T-helper 1 cell treated with Interleukin-12 subunit alpha and Interleukin-12 subunit beta and Interleukin-4 antibody, amounts not matched to agents 30 ng/mL and 1 ng/mL, for 36 hours (primary cell): ENCODE data around the gene SNX9. TPM values are rescaled to one million over a fixed set of nuclear protein-coding genes. Genes with fewer than 3 reads are reported as not detected.
"Not testable (repeated sequence)": the region's sequence is repeated elsewhere in the genome, so short reads cannot be mapped to it uniquely, and the experiment has no call there.

Experiments used
- intact Hi-C: fragments of 100-400 bp; cut with micrococcal nuclease; formaldehyde crosslinking; loops from one replicate; pipeline ENCODE4 v1.15.1; 2024
- total RNA-seq: library from RNA; stranded (reverse); gene quantifications from 2 replicates; pipeline ENCODE4 v1.2.3, GENCODE V29; 2022

The SNX9 gene
- total RNA-seq, 1 donor from 2014 or later = 14.2 TPM

DNA sequence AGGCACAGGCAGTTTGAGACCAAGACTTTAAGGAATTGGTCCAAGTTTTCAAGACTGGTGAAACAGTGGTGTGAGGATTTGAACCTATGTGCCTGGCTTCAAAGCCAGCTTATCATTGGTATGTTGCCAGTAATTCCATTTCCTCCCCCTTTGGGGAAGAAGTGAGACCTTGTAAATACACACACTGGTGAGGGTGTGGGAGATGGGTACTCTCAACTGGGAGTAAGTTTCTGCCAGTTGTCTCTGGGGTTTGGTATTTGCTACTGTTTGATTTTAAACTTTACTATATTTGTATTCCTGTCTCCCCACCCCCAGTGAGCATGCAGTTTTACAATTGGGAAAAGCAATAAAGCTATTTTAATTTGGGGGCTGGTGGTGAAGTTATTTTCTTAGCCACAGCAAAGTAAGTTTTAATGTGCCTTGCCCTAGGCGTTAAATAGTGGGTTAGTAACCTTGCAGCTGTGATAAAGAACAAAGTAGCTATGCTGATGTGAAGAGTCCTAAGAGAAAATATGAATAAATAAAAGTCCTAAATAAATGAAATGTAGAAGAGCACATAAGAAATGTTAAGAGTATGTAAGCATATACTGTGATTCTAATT lies 31.0 kb downstream of the SNX9 start:
- intact Hi-C loops = no loop called here

DNA sequence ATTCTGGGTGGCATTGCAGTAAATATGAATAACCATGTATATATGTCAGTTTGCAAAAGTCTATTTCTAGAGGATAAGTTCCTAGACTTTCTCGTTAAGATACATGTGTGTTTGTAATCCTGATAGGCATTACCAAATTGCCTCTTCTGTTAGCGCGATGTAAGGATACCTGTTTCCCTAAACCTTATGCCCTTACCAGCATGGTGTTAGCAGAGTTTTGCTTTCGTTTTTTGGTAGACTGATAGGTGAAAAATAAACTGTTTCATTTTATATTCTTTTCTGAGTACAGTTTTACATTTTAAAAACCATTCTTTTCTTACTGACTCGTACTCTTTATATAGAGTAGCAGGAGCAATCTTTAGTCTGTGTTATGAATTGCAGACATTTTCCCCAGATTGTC lies 32.3 kb downstream of the SNX9 start:
- intact Hi-C loops = no loop called here

DNA sequence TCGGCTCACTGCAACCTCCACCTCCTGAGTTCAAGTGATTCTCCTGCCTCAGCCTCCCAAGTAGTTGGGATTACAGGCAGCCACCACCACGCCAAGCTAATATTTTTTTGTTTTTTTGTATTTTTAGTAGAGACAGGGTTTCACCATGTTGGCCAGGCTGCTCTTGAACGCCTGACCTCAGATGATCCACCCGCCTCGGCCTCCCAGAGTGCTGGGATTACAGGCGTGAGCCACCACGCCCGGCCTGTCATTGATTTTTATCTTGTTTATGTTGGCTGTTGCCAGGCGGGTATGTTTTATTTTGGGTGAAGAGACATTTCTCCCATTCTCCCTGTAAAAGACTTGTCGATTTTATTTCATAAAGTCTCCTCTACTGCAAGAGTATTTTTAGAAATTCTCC lies 32.8 kb downstream of the SNX9 start:
- intact Hi-C loops = not testable (repeated sequence)

DNA sequence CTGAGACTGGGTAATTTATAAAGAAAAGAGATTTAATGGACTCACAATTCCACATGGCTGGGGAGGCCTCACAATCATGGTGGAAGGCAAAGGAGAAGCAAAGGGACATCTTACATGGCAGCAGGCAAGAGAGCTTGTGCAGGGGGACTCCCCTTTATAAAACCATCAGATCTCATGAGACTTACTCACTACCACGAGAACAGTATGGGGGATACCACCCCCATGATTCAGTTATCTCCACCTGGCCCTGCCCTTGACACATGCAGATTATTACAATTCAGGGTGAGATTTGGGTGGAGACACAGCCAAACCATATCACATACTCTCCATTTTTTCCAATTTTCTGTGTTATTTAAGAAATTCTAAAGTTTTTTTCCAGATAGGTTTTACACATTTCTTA lies 35.6 kb downstream of the SNX9 start:
- intact Hi-C loops = not testable (repeated sequence)

DNA sequence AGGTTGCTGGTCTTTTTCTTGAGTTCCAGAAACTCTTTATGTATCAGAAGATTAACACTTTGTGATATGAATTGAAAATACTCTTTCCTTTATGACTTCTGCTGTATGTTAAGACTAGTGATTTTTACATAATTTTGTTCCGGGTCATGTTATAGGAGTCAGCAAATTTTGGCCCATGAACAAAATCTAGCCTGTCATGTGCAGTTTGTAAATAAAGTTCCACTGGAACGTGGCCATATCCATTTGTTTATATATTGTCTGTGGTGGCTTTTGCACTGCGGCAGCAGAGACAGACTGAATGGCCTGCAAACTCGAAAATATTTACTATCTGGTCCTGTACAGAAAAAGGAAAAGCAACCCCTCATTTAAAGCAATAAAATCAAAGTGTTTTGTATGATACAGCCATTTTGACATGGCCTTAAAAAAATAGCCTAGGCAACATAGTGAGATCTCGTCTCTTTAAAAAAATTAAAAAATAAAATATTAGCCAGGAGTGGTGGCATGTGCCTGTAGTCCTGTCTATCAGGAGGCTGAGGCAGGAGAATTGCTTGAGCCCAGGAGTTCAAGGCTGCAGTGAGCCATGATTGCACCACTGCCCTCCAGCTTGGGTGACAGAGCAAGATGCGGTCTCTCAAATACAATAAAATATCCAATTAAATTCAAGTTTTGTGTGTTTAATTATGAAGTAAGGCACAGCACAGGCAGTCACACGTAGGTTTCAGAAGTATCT lies 36.9 kb downstream of the SNX9 start:
- intact Hi-C loops = loop anchor here (2.0 kb wide), 1 partner anchor 35 kb away; no protein-coding TSS in a partner anchor

DNA sequence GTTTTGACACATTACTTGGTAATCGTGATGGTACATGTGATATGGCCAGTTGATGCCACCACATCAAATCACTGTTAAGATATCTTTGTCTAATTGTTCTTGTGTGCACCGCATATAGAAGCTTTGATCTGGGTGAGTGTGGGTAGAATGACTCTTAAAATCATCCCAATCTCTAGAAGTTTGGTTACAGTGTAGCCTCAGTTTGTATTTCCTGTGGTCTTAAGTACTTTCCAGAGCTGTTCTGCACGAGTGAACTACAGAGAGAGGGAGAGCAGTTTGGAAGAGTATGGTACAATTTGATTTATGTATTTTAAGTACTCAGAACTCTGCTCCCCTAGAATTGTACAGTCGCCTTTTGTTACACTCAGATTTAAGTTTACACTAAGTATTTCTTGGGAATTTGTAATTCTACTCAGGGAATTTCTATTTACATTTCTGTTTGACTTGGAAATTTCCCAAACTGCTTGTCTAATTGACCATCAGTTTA lies 37.5 kb downstream of the SNX9 start:
- intact Hi-C loops = loop anchor here (2.0 kb wide), 1 partner anchor 36 kb away; no protein-coding TSS in a partner anchor

DNA sequence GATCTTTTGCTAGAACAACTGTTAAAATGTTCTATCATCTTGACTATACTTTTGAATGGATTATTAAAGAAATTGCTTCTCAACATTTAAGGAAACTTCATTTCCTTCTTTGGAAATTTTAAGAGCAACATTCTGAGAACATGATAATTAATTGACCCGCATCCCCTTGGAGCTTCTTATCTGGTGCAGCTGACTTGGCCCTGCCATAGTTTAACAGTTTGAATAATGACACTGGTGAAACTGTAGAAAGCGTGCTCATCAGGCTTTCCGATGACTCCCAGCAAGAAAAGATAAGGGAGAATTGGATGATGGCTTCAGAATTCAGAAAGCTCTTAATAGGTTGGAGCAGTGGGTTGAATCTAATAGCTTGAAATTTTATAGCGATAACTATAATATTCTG lies 38.1 kb downstream of the SNX9 start:
- intact Hi-C loops = loop anchor here (2.0 kb wide), 1 partner anchor 36 kb away; no protein-coding TSS in a partner anchor

DNA sequence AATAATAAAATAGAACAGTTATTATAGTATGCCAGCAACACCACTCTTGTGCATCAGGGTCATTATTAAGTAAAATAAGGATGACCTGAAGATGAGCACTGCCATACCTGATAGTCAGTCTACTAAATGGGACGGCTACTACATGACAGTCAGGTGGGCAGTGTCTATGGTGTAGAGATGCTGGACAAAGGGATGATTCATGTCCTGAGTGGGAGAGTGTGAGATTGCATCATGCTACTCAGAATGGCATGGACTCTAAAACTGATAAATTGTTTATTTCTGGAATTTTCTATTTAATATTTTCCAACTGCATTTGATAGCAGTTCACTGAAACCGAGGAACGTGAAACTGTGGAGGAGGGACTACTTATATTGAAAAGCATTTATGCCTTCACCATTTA lies 38.8 kb downstream of the SNX9 start:
- intact Hi-C loops = loop anchor here (2.0 kb wide), 1 partner anchor 37 kb away; no protein-coding TSS in a partner anchor

DNA sequence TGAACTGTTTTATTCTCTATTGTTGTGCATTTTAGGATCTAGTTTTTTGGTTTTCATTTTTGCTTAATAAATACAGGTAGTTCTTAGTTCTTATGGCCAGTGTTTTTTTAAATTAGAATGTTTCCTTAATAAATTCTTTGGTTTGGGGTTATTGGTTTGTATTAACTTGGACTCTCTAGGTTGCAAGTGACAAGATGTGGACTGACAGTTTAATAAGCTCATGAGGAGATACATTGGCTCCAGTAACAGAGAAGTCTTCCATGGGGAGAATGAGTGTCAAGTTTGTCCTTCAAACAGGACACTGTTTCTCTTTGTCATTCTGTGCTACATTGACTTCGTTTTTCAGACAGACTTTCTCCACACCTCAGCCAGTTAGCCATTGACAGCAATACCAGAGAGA lies 39.7 kb downstream of the SNX9 start:
- intact Hi-C loops = no loop called here

DNA sequence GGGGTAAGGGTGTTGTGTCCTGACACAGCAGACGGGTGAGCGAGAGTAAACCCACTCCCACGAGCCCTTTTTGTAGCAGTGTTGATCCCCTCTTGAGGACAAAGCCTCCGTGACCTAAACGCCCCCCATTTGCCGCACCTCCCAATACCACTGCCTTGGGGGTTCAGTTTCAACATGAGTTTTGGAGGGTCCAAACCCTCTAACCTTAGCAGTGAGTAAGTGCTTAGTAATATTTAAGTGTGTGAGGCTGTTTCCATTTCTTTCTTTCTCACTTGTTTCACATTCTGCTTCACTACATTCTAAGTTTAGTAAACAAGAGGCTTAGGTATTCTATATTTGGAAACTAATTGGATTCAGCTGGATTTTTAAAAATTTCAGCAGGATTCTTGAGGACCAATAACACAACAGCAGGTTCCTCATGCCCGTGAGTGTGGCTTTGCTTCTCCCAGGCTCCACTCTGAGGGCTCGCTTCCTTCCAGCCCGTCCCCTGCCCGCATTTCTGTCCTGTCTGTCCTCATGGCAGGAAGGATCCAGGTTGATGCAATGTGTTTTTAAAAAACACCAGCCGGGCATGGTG lies 41.2 kb downstream of the SNX9 start:
- intact Hi-C loops = no loop called here

DNA sequence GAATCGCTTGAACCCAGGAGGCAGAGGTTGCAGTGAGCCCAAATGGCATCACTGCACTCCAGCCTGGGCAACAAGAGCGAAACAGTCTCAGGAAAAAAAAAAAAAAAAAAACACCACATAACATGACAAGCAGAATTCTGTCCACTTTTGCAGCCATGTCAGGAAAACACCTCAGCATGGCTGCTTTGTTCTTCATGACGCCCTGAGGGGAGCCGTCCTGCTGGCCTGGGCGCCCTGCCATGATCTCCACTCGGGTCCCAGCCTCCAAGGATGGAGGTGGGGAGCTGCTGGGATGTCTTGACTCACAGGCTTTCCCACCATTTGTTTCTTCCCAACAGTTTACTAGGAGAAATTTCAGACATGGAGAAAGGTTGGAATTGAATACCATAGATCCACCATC lies 42.2 kb downstream of the SNX9 start:
- intact Hi-C loops = no loop called here

DNA sequence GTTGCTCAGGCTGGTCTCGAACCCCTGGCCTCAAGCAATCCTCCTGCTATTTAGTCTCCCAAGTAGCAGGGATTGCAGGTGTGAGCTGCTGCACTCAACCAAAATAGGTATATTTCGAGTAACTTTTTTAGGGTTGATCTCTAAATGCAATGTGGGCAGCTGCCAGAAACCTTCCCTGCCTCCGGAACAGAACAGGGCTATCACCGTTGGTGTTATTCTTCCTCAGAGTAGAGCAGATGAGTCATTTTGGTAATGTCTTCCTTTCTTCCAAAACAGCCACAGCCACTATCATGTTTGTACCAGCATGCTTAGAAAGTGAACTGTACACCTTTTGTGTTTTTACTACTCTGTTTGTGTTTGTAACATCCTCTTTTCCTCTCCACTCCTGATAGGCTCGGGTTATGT lies 44.1 kb downstream of the SNX9 start:
- intact Hi-C loops = loop anchor here (1.0 to 2.0 kb wide), 2 partner anchors 10 to 18 kb away; no protein-coding TSS in a partner anchor

DNA sequence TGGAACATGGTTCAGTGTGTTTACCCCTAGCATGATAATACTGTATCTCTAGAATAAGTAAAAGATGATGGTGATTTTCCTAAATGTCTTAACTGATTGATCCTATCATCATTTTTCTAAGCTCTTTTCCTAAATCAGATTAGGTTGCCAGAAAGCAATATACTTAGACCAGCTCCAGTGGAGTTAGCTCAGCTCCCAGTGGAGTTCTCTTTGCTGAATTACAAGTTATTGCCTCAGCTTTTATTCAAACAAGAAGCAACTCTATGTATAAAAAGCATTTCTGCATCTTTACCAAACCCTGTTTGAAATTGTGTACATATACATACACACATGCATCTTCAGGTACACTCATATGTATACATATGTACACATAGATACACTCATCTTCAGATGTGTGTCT lies 44.9 kb downstream of the SNX9 start:
- intact Hi-C loops = loop anchor here (1.0 to 2.0 kb wide), 2 partner anchors 11 to 17 kb away; no protein-coding TSS in a partner anchor

DNA sequence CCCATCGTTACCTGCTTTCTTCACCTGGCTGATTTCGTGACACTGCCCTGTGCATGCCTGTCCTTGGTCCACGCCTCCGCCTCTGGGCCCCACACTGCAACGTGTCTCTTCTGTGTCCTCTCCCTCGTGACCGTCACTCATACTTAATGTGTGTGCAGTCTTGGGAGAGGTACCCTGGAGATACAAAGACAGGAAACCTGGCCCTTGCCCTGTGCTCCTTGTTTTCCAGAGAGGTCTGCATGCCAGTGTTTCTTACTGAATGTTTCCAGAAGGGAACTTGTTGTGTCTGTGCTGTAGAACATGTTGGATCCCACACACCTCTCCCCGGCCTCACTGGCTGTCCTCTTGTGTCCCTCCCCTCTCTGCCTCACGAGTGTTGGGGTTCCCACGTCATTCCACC lies 45.8 kb downstream of the SNX9 start:
- intact Hi-C loops = no loop called here

DNA sequence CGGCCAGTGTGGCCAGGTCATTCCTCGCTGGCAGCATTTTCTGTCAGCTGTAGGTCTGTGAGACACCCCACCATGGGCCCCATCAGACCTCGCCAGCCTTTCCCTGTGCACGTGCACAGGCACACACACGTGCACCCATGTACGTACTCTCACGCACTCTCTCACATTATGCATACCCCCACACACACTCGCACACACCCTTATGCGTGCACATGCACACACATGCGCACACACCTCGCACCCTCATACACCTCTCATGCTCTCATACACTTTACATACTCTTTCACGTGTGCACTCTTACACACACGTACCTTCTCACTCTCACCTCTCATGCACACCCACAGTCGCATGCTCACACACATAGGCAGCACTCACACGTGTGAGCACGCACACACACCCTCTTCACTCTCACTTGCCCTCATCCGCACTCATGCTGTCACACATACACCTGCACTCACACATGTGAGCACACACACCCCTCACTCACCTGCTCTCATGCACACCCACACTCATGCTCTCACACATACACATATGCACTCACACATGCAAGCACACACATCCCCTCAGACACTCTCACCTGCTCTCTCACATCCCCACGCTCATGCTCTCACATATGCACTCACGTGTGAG lies 46.7 kb downstream of the SNX9 start:
- intact Hi-C loops = no loop called here

DNA sequence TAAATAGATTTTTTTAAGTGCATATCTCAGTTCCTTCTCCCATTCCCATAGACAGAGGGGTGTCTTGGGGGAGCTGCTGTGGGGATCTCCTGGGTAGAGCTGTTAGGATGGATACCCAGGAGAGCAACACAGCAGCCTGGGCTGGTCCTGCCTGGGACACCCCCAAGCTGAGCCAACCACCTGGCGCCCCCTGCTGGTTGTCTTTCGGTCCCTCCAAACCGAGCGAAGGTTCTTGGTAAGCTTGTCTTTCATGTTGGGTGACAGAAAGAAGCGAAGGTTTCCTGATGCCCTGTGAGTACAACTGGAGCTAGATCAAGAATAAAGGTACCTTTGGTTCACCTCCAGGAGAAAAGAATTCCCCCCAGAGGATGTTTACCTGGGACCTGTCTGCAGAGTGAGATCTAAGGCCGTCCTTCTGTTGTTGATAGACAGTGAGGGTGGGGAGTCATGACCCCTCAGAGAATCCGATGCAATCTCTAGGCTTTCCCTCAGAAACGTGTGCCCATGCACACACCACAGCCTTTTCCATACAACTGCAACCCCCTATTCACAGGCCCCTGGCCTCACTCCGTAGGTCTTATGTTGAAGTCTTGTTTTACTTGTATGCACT lies 50.8 kb downstream of the SNX9 start:
- intact Hi-C loops = loop anchor here (1.0 to 2.0 kb wide), 5 partner anchors 49 to 205 kb away; no protein-coding TSS in a partner anchor

DNA sequence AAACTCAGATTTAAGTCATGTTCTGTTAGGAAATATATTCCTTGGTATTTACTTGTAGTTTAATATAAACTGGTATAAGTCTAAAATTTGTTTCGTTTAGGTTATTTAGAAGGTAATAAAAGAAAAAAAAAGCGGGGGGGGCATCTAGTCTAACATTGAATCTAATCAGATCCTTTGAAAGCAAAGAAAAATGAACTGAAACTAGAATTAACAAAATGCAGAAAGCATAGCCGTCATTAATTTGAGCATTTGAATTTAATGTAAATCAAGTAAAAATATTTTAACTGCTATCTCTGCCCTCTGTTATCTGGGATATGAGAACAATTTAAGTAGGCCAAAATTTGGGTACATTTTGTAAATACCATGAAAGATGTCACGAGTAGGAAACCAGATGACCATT lies 54.1 kb downstream of the SNX9 start:
- intact Hi-C loops = no loop called here

DNA sequence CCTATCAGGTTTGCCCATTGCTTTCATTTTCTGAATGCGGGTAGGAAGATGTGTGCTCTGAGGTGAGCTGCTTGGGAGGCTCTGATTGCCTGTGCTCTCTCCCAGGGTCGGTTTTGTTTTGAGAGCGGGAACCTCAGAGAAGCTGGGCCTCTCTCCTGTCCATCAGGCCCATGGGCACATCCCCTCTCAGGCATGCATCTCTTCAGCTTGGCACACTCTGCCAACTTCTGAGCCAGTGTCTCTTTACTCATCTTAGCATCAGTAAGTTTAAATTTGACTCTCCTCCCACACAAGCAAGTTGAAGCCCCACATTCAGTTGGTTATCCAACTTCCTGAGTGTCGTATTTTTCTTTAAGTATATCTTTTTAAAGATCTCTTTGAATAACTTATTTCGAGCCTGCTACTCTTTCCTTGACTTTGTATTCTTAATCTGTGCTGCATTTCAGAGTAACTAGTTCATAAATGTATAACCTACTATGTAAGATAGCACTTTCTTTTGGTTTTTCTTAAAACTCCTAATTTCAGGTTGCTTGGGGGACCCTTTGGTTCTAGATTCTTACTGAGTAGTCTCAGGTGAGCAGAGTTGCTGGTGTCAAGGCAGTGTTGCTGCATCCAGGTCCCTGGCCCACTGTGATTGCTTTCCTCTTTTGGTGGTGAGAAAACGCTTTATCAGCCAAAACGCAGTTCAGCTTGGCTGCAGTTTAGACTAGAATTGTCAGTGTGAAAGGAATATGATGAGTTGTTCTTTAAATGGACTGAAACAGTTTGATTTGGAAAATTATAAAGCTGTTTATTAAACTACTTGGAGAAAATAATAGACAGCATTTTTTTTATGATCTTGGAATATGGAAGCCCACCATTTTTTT lies 54.8 kb downstream of the SNX9 start:
- intact Hi-C loops = no loop called here

DNA sequence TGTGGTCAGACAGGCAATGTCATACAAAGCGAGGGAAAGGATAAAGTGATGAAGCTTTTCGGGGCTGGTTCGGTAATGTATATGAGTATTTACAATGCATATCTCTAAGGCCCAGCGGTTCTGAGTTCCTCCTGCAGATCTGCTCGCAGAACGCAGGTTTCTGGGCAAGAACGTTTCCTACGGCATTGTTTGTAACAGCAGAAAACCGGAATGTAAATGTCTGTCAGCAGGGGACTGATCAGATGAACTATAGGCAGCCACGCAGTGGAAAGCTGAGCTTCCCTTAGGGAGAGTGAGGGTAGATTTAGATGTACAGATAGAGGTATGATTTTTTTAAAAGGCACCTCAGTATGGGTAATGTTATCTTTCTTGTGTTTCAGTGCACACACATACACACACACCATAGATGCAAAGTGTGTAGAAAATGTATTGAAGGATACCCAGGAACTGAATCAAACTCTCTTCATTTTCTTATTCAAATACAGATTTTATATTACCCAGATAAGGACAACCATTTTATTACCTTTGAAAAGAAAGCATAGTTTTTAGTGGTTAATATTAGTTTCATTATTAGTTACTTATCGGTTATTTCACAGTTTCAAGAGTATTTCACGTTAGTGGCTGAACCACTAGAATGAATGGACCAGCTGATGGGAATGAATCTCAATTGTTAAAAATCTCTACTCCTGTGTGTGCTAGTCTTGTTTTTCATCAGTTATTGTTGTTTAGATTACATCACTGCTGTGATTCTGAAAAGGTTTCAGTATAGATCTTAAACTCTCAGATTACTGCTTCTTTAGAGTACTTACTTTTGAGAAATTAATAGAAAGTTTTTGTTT lies 56.2 kb downstream of the SNX9 start:
- intact Hi-C loops = no loop called here
